Measurements from ENCODE around the gene LRFN5.
"Not testable (repeated sequence)": the region's sequence is repeated elsewhere in the genome, so short reads cannot be mapped to it uniquely, and the experiment has no call there.

LRFN5 gene

GRCh38 chr14:41636492-41637392 is 30.1 kb downstream of the LRFN5 start:
- peak; percentile 18 for DNase-seq (ENCODE audit: low read depth)

GRCh38 chr14:41641690-41642089 is 35.0 kb downstream of the LRFN5 start:
- DNase-seq (ENCODE audit: low read depth), result no peak

GRCh38 chr14:41642367-41642766 is 35.7 kb downstream of the LRFN5 start:
- no peak for DNase-seq (ENCODE audit: low read depth)

- no peak for DNase-seq (ENCODE audit: low read depth)
These were observed 36.1 kb downstream of the LRFN5 start for GRCh38 chr14:41642789-41643188.

- DNase-seq (ENCODE audit: low read depth), result no peak
These were observed 37.9 kb downstream of the LRFN5 start for GRCh38 chr14:41644606-41645005.

- no peak for DNase-seq (ENCODE audit: low read depth)
These were observed 44.1 kb downstream of the LRFN5 start for GRCh38 chr14:41650802-41651201.

- DNase-seq (ENCODE audit: low read depth), result no peak
These were observed 47.5 kb downstream of the LRFN5 start for GRCh38 chr14:41654196-41654595.

GRCh38 chr14:41662780-41663472 is 56.2 kb downstream of the LRFN5 start:
- DNase-seq (ENCODE audit: low read depth), result no peak

- DNase-seq (ENCODE audit: low read depth), result peak; percentile 46
These were observed 56.8 kb downstream of the LRFN5 start for GRCh38 chr14:41663473-41663850.

- DNase-seq (ENCODE audit: low read depth), result peak; percentile 31
These were observed 59.6 kb downstream of the LRFN5 start for GRCh38 chr14:41666301-41666700.

- no peak for DNase-seq (ENCODE audit: low read depth)
These were observed 61.7 kb downstream of the LRFN5 start for GRCh38 chr14:41668356-41668755.

GRCh38 chr14:41673601-41674000 is 66.9 kb downstream of the LRFN5 start:
- not testable (repeated sequence) for DNase-seq (ENCODE audit: low read depth)

GRCh38 chr14:41674511-41674971 is 67.9 kb downstream of the LRFN5 start:
- DNase-seq (ENCODE audit: low read depth), result not testable (repeated sequence)

- DNase-seq (ENCODE audit: low read depth), result peak; percentile 54
These were observed 92.8 kb downstream of the LRFN5 start for GRCh38 chr14:41699486-41699885.

GRCh38 chr14:41718477-41719166 is 111.9 kb downstream of the LRFN5 start:
- DNase-seq (ENCODE audit: low read depth), result no peak

GRCh38 chr14:41739203-41739602 is 132.5 kb downstream of the LRFN5 start:
- DNase-seq (ENCODE audit: low read depth), result no peak

GRCh38 chr14:41743140-41743539 is 136.5 kb downstream of the LRFN5 start:
- DNase-seq (ENCODE audit: low read depth), result no peak

- peak; percentile 46 for DNase-seq (ENCODE audit: low read depth)
These were observed 142.8 kb downstream of the LRFN5 start for GRCh38 chr14:41749429-41749828.

GRCh38 chr14:41750575-41750974 is 143.9 kb downstream of the LRFN5 start:
- DNase-seq (ENCODE audit: low read depth), result not testable (repeated sequence)

- DNase-seq (ENCODE audit: low read depth), result no peak
These were observed 151.5 kb downstream of the LRFN5 start for GRCh38 chr14:41758011-41758665.

- DNase-seq (ENCODE audit: low read depth), result no peak
These were observed 154.5 kb downstream of the LRFN5 start for GRCh38 chr14:41761204-41761603.

GRCh38 chr14:41766772-41767171 is 160.1 kb downstream of the LRFN5 start:
- DNase-seq (ENCODE audit: low read depth), result no peak

Measured in ELR (cell line).